GM23338 (cell line): ENCODE data around the gene OSBPL6.

Experiments
- CREB1 ChIP-seq: fragments of 250-450 bp; sonication (Bioruptor Pico); IDR thresholded peaks from 2 replicates; pipeline ENCODE4 v1.5.0; 2020; ENCODE audit warnings: low read depth, mild to moderate bottlenecking, moderate library complexity
- EZH2 ChIP-seq: fragments of 200-600 bp; sonication (generic); IDR thresholded peaks from one replicate; pipeline ENCODE4 v1.8.0; 2017; ENCODE audit warnings: antibody characterized with exemption, mild to moderate bottlenecking, low read depth; ENCODE audit not compliant: unreplicated experiment
- EZH2phosphoT487 ChIP-seq: fragments of 200-600 bp; sonication (generic); IDR thresholded peaks from one replicate; pipeline ENCODE4 v1.8.1; 2018; ENCODE audit warnings: antibody characterized with exemption; ENCODE audit not compliant: unreplicated experiment
- JUNB ChIP-seq: IDR thresholded peaks from one replicate; pipeline ENCODE4 v1.6.1; 2016; ENCODE audit warnings: antibody characterized with exemption; ENCODE audit not compliant: unreplicated experiment
- NANOG ChIP-seq: IDR thresholded peaks from 2 replicates; pipeline ENCODE4 v1.6.1; 2016; ENCODE audit warnings: antibody characterized with exemption, borderline replicate concordance
- POLR2AphosphoS5 ChIP-seq: IDR thresholded peaks from 2 replicates; pipeline ENCODE4 v1.6.1; 2016; ENCODE audit warnings: antibody characterized with exemption, low read depth
- STAT1 ChIP-seq: IDR thresholded peaks from one replicate; pipeline ENCODE4 v1.6.1; 2016; ENCODE audit warnings: antibody characterized with exemption; ENCODE audit not compliant: unreplicated experiment
- ZNF114 ChIP-seq: fragments of 250-450 bp; sonication (Bioruptor Pico); IDR thresholded peaks from 2 replicates; pipeline ENCODE4 v1.5.0; 2020; ENCODE audit warnings: mild to moderate bottlenecking, moderate library complexity
- ZNF331 ChIP-seq: fragments of 250-450 bp; sonication (Bioruptor Pico); IDR thresholded peaks from 2 replicates; pipeline ENCODE4 v1.5.0; 2020; ENCODE audit warnings: low read depth, mild to moderate bottlenecking, moderate library complexity
- TF ChIP-seq, protein P1 (sequence below): IDR thresholded peaks from one replicate; pipeline ENCODE4 v1.6.1; 2018; ENCODE audit warnings: antibody characterized with exemption; ENCODE audit not compliant: unreplicated experiment
- TF ChIP-seq, protein P2 (sequence below), 2 experiments: fragments of 200-600 bp in 1 of 2; sonication (generic) in 1 of 2; conservative IDR thresholded peaks; 2 replicates each; pipeline versions ENCODE4 v1.5.1 to v1.6.1; 2016 to 2017; ENCODE audit warnings: antibody characterized with exemption in 2 of 2, low read depth in 2 of 2, mild to moderate bottlenecking in 2 of 2, moderate library complexity in 1 of 2

DNA sequence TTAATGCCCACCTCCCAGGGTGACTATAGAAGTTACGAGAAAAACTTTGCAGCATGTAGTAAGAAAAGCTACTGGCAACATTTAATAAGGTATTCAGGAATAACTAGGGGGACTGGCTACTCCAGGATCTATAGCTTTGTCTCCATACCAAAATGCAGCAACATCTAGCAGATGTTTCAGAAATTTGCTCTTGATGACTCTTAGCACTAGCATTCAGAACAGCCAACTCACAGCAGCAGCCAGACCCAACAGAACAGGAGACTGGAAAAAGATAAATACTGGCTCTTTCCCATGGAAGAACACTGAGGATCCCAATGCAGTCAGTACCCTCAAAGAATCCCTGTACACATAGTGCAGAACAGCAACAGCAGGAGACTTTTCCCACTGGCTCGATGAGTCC lies 151.6 kb downstream of the OSBPL6 start:
- TF ChIP-seq, protein P1, sequence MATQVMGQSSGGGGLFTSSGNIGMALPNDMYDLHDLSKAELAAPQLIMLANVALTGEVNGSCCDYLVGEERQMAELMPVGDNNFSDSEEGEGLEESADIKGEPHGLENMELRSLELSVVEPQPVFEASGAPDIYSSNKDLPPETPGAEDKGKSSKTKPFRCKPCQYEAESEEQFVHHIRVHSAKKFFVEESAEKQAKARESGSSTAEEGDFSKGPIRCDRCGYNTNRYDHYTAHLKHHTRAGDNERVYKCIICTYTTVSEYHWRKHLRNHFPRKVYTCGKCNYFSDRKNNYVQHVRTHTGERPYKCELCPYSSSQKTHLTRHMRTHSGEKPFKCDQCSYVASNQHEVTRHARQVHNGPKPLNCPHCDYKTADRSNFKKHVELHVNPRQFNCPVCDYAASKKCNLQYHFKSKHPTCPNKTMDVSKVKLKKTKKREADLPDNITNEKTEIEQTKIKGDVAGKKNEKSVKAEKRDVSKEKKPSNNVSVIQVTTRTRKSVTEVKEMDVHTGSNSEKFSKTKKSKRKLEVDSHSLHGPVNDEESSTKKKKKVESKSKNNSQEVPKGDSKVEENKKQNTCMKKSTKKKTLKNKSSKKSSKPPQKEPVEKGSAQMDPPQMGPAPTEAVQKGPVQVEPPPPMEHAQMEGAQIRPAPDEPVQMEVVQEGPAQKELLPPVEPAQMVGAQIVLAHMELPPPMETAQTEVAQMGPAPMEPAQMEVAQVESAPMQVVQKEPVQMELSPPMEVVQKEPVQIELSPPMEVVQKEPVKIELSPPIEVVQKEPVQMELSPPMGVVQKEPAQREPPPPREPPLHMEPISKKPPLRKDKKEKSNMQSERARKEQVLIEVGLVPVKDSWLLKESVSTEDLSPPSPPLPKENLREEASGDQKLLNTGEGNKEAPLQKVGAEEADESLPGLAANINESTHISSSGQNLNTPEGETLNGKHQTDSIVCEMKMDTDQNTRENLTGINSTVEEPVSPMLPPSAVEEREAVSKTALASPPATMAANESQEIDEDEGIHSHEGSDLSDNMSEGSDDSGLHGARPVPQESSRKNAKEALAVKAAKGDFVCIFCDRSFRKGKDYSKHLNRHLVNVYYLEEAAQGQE, result no peak
- TF ChIP-seq POLR2AphosphoS5 (no peak), STAT1 (no peak), NANOG (no peak), EZH2phosphoT487 (no peak), EZH2 (no peak), ZNF114 (CRISPR knock-in tag) (no peak), JUNB (no peak), CREB1 (no peak), ZNF331 (CRISPR knock-in tag) (no peak)
- TF ChIP-seq, protein P2, sequence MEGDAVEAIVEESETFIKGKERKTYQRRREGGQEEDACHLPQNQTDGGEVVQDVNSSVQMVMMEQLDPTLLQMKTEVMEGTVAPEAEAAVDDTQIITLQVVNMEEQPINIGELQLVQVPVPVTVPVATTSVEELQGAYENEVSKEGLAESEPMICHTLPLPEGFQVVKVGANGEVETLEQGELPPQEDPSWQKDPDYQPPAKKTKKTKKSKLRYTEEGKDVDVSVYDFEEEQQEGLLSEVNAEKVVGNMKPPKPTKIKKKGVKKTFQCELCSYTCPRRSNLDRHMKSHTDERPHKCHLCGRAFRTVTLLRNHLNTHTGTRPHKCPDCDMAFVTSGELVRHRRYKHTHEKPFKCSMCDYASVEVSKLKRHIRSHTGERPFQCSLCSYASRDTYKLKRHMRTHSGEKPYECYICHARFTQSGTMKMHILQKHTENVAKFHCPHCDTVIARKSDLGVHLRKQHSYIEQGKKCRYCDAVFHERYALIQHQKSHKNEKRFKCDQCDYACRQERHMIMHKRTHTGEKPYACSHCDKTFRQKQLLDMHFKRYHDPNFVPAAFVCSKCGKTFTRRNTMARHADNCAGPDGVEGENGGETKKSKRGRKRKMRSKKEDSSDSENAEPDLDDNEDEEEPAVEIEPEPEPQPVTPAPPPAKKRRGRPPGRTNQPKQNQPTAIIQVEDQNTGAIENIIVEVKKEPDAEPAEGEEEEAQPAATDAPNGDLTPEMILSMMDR (conservative IDR thresholded peaks at IDR 0.05; ENCODE audit: low read depth in 2 of 2), result no peak
